Cardiac muscle cell (in vitro differentiated cells and primary cell): Measurements from ENCODE around the gene C16orf78. TPM values are rescaled to one million over a fixed set of nuclear protein-coding genes. Genes with fewer than 3 reads are reported as not detected.
"Not testable (repeated sequence)": the region's sequence is repeated elsewhere in the genome, so short reads cannot be mapped to it uniquely, and the experiment has no call there.

ENCODE experiments used
- DNase-seq, 2 donors: peaks; one replicate each; pipeline versions ENCODE4 v3.0.0 to v3.0.0-alpha.2; 2010 to 2017; ENCODE audit warnings: low read depth in 1 of 2, low spot score in 1 of 2
- H3K27ac ChIP-seq: fragments of 200-600 bp; sonication (generic); 2 replicates; pipeline ENCODE4 v1.5.1; 2016
- H3K27me3 ChIP-seq: fragments of 200-600 bp; sonication (generic); 2 replicates; pipeline ENCODE4 v1.6.0; 2016; ENCODE audit warnings: control low read depth
- H3K36me3 ChIP-seq: fragments of 200-600 bp; sonication (generic); 2 replicates; pipeline ENCODE4 v1.5.1; 2016; ENCODE audit warnings: control low read depth
- H3K4me1 ChIP-seq: fragments of 200-600 bp; sonication (generic); 2 replicates; pipeline ENCODE4 v1.8.1; 2017; ENCODE audit warnings: low read depth, mild to moderate bottlenecking, mixed run types
- H3K4me3 ChIP-seq: fragments of 200-600 bp; sonication (generic); 2 replicates; pipeline ENCODE4 v1.5.1; 2016; ENCODE audit warnings: mild to moderate bottlenecking
- H3K9me3 ChIP-seq: fragments of 200-600 bp; sonication (generic); 2 replicates; pipeline ENCODE4 v1.5.1; 2017; ENCODE audit warnings: low read depth, mild to moderate bottlenecking, control low read depth
- polyA plus RNA-seq: library from polyadenylated mRNA; unstranded; fragments of >200 nt; fragmentation: Nextera tagmentation; extraction: Ambion mirVana; gene quantifications from 2 replicates; pipeline ENCODE4 v1.2.1, GENCODE V29; 2016
- total RNA-seq: library from RNA; depleted of rRNA; stranded (reverse); fragments of >200 nt; gene quantifications from 2 replicates; pipeline ENCODE4 v1.2.3, GENCODE V29; 2016
- TF ChIP-seq, protein P1 (sequence below): IDR thresholded peaks from 2 replicates; pipeline ENCODE4 v1.5.1; 2012; ENCODE audit warnings: low read depth, mild to moderate bottlenecking, low read length

C16orf78 gene
- total and polyA plus RNA-seq, 2 experiments from 2014 or later = not detected

DNA sequence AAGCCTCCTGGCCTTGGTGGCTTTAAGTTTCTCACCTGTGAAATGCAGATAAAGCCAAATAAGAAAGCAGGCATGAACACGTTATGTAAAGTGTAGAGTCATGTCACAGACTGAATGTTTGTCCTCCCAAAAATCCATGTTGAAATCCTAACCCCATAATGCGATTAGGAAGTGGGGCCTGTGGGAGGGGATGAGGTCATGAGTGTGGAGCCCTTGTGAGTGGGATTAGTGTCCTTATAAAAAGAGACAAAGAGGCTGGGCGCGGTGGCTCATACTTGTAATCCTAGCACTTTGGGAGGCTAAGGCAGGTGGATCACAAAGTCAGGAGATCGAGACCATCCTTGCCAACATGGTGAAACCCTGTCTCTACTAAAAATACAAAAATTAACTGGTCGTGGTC is 19.5 kb upstream of the C16orf78 start:
- Histone ChIP-seq H3K36me3 (no peaks in the 10 kb centered on the region), H3K9me3 (no peaks in the 10 kb centered on the region), H3K27me3 (no peaks in the 10 kb centered on the region), H3K4me1 (no peaks in the 10 kb centered on the region), H3K27ac (no peak overlapping the region), H3K4me3 (no peak overlapping the region)
- TF ChIP-seq, protein P1, sequence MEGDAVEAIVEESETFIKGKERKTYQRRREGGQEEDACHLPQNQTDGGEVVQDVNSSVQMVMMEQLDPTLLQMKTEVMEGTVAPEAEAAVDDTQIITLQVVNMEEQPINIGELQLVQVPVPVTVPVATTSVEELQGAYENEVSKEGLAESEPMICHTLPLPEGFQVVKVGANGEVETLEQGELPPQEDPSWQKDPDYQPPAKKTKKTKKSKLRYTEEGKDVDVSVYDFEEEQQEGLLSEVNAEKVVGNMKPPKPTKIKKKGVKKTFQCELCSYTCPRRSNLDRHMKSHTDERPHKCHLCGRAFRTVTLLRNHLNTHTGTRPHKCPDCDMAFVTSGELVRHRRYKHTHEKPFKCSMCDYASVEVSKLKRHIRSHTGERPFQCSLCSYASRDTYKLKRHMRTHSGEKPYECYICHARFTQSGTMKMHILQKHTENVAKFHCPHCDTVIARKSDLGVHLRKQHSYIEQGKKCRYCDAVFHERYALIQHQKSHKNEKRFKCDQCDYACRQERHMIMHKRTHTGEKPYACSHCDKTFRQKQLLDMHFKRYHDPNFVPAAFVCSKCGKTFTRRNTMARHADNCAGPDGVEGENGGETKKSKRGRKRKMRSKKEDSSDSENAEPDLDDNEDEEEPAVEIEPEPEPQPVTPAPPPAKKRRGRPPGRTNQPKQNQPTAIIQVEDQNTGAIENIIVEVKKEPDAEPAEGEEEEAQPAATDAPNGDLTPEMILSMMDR = no peak
- no peak for DNase-seq

- TF ChIP-seq, protein P1 = no peak
- DNase-seq = no peak
- Histone ChIP-seq H3K36me3 (no peaks in the 10 kb centered on the region), H3K9me3 (no peaks in the 10 kb centered on the region), H3K27me3 (no peaks in the 10 kb centered on the region), H3K4me1 (no peaks in the 10 kb centered on the region), H3K27ac (no peak overlapping the region), H3K4me3 (no peak overlapping the region)
Measured at GRCh38 chr16:49354991-49355390, 18.6 kb upstream of the C16orf78 start.

- Histone ChIP-seq H3K36me3 (no peaks in the 10 kb centered on the region), H3K27me3 (no peaks in the 10 kb centered on the region), H3K4me1 (no peaks in the 10 kb centered on the region), H3K4me3 (no peak overlapping the region), H3K9me3 (no peaks in the 10 kb centered on the region), H3K27ac (no peak overlapping the region)
- TF ChIP-seq, protein P1 = no peak
- no peak for DNase-seq
Measured at GRCh38 chr16:49355933-49356665, 17.5 kb upstream of the C16orf78 start.

GRCh38 chr16:49356728-49357488 is 16.7 kb upstream of the C16orf78 start:
- Histone ChIP-seq H3K4me3 (no peak overlapping the region), H3K27me3 (no peaks in the 10 kb centered on the region), H3K9me3 (no peaks in the 10 kb centered on the region), H3K4me1 (no peaks in the 10 kb centered on the region), H3K36me3 (no peaks in the 10 kb centered on the region), H3K27ac (no peak overlapping the region)
- TF ChIP-seq, protein P1 = no peak
- no peak for DNase-seq

DNA sequence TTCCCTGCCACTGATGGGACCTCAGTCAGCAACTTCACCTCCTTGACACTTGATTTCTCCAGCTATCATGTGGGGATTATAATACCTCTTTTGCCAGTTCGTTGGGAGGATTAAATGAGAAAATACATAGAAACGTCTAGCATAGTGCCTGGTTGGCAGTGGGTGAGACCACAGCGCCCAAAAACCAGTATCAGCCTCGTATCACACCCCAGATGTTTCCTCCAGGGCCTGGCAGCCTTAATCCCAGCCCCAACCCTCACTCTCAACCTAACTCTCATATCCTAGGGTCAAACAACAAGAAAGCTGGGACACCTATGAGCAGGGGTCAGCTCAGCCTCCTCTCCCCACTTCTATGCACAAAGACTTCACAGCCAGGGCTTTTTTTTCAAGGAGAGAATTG is 14.0 kb upstream of the C16orf78 start:
- Histone ChIP-seq H3K36me3 (no peaks in the 10 kb centered on the region), H3K27ac (no peak overlapping the region), H3K9me3 (no peaks in the 10 kb centered on the region), H3K4me3 (no peak overlapping the region), H3K4me1 (no peaks in the 10 kb centered on the region), H3K27me3 (no peaks in the 10 kb centered on the region)
- DNase-seq = no peak
- TF ChIP-seq, protein P1 = no peak

- not testable (repeated sequence) for H3K4me1 ChIP-seq, H3K9me3 ChIP-seq, H3K4me3 ChIP-seq, H3K27ac ChIP-seq, H3K27me3 ChIP-seq, H3K36me3 ChIP-seq, DNase-seq
Measured at GRCh38 chr16:49361731-49362130, 11.9 kb upstream of the C16orf78 start.
